GM18858 (cell line): ENCODE data around the gene TMIGD3.

Experiments
- ATAC-seq: cut with Tn5 transposase; IDR thresholded peaks from one replicate; pipeline ENCODE4 v1.9.1; 2021; ENCODE audit not compliant: unreplicated experiment

Gene TMIGD3

DNA sequence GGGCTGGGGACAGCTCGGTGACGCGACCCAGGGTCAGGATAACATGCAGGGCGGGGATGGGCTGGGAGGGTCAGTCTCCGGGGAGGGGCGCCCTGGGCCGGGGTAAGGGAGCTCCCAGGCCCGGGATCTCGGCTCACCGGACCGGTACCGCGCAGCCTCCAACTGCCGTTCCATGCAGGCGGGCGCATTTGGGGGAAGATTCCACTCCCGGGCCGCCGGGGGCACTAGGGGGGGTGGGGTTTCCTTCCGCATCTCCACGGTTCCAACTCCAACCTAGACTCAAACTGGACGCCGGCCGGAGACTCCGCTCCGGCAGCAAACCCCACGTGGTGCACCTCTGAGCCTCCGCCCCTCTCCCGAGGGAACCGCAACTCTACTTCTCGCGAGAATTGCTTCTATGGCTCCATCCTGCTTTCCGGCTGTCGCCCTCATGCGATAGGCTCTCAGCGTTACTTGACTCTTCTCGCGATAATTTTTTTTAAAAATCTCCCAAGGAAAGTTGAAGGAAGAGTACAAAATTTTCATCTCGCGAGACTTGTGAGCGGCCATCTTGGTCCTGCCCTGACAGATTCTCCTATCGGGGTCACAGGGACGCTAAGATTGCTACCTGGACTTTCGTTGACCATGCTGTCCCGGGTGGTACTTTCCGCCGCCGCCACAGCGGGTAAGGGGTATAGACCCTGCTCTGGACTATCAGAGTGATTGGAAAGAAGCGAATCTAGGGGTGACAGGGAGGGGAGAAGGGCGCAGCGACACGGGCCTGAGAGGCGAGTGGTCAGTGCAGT lies 54.3 kb downstream of the TMIGD3 start, which contains the start of the genes ATP5PB and WDR77:
Gene ATP5PB (plus strand): TSS at position 547 of the 785 bp plus-strand sequence. CDS start 78 bp downstream, at position 625.
Gene WDR77 (minus strand): TSS at position 339 of the 785 bp plus-strand sequence. CDS start 87 bp downstream, at position 252.
- peak; percentile 80 for ATAC-seq

DNA sequence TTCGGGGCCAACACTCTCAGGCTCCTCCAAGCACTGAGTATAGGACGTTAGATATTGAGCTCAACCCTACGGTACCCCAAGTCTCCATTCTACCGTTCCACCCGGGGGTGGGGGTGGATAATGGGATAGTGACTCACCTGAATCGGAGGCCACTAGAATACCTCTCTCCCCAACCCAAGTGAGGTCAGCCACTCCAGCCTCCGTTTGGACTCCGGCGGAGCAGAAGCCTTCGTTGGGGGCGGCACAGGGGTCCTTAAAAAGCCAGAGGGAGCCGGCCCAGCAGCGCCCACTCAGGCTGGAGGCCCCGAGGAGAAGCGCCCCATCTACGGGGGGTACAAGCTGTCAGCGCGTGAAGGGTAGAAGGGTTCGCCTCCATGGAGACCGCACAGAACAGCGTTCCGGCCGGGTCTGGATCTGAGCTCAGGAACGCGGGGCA lies 54.9 kb downstream of the TMIGD3 start:
- ATAC-seq: no peak

DNA sequence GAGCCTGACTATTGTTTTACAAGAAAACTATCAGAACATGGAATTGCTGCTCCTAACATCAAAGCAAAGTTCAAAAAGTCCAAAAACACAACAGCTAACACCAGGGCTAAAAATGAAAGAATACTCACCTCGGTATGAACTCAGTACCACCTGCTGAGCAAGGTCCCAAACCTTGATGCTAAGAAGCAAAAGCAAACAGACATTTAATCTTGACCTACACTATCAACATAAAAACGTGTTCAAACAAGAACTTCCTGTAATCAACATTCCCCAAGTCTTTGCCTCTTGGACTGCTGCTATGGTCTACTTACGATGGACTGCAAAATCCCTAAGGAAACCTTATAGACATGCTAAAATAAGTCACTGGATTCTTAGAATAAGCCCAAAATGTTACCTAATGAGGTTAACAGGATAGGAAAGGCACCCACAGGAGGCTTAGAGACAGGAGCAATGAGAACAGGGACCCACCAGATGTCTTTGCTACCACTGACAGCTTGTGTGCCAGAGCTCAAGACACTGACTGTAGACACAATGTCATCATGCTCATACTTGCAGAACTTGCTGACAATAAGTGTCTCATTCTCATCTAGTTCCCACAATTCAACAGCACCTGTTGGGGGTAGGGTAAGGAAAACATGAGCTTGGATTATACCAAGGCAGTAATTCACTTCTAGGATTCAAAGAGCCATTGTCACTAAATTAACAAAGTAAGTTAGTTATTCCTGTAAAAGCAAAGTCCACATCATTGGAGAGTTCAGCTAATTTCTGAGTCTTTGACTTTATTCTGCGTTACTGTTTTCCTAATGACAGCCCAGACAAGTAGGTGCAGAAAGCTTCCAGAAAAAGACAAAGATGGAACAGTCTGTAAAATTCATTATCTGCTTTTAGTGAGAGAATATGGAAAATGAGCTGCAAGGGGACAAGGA lies 56.2 kb downstream of the TMIGD3 start:
- ATAC-seq: no peak

DNA sequence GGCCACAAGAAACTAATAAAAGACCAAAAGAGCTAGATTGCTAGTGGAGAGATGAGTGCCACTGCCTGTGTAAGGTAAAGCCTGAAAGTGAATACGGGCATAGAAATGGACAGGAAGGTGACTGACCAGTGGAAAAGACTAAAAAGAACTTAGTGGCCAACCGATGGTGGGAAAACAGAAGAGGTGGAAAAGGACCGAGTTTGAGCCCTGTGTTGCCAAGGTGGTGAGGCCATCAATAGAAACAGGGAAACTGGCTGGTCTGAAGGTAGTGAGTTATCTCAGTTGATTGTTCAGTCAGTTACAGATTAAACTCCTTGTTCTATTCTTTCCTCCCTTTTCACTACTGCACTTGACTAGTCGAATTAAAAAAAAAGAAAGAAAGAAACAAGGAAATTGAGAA lies 56.9 kb downstream of the TMIGD3 start:
- ATAC-seq: no peak

DNA sequence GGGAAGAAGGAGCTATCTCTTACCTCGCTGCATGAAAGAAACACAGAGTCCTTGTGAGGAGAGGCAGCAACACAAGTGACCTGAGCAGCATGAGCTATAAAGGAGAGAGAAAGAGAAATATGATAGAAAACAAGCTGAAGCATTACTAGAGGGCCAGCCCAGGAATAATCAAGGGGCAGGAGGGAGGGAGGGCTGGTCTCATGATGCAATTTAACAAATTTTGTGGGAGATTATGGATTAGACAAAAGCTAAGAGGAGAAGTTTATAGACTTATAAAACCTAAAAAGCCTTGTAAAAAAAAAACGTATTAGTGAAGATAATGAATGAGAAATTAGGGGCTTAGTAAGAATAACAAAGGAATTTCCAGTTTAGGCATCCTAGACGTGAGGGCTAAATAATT lies 59.4 kb downstream of the TMIGD3 start:
- no peak for ATAC-seq

DNA sequence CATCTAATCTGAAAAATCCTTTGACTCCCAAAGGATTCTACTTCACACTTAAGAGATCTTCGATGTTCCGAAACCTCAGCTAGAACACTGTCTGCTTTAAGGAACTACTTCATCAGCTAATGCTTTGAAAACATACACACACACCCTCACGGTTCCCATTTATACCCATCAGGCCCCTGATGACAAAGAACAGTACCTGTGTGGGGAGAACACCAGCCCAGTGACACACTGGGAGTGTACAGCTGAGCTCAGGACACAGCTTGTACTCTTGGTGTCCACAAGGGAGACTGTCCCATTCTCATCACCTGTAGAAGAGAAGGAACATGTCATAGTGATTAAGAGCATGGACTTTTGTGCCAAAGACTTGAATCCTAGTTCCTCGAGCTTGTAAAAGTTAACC lies 61.0 kb downstream of the TMIGD3 start:
- ATAC-seq: no peak

DNA sequence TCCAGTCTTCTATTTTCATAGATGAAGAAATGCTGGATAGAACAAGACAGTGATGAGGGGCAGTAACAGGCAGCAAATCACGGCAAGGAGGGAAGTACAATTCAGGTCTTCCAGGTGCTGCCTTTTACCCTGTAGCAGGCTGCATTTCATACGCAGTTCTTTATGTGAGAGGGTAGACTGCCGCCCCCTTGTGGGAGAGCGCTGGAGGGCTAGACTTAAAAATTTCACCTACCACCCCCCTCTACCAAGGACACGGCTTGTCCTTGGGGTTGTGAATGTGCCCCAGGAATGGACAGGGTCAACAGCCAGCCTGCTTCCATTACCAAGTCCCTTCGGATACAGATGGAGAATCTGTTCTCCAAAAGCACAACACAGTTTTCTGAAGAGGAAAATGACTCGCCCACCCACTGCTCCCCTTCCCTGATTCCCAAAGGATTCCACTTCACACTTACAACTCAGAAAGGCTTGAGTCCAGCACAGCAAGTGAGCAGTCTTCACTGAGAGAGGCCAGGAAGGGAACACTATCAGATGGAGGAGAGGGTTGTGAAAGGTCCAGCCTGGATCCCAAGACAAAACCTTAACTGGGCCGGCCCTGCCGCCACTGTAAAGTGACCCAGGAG lies 61.8 kb downstream of the TMIGD3 start:
- no peak for ATAC-seq

DNA sequence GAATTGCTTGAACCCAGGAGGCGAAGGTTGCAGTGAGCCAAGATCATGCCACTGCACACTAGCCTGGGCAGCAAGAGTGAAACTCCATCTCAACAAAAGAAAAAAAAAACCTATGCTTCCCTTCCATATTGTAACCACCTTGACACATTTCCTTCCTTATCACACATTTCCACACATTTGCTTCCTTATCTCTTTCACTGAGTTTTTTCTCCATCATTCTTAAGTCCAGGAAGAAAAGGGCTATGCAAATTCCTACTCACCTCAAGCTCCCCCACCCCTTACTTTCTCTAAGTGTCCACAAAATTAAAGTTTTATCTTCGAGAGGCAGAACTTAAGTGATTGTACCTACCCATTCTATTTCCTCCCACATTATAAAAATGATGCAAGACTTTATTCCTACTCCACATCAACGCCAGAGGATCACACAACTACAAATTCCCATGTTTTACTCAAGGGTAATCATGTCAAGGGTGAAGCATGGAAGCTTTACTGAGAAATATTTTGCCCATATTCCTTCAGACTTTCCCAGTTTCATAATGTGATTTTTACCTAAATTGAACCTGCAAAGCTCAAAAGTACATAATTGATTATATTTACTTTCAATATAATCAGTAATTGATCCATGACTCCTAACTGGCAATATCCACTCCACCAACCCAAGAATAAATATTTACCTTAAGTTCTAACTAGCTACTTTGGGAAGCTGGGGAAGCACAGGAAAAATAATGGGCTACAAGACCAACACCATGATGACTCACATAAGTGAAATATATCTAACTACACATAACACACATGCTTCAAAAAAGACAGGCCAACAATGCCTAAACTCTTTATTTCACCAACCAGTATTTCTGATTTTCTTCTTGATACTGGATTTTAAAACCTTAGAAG lies 63.7 kb downstream of the TMIGD3 start:
- ATAC-seq: no peak

DNA sequence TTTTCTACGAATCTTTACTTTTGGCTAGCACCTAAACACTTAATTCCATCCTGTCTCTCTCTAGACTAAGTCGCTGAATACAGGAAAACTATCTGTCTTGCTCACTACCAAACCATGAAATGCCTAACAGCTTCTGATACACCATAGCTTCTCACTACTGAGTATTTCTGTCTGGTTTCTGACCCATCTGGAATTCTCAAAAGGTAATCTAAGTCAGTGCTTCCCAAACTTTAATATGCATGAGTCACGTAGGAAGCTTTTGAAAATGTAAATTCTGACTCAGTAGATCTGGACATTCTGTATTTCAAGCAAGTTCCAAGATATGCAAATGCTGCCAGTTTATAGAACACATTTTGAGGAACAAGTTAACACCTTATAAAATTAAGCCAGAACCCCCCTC lies 66.7 kb downstream of the TMIGD3 start:
- ATAC-seq: no peak
